Vagina (tissue), 2 donors: ENCODE results near the gene FGFR3. TPM values are rescaled to one million over a fixed set of nuclear protein-coding genes. Genes with fewer than 3 reads are reported as not detected.
A peak's percentile ranks its signal among the peaks of the same experiment; 100 is the strongest.

Experiments used
- DNase-seq, 2 donors: peaks; one replicate each; pipeline ENCODE4 v3.0.0-alpha.2; 2017; ENCODE audit errors: extremely low spot score in 2 of 2
- H3K27ac ChIP-seq: fragments of 200-600 bp; sonication (generic); one replicate; pipeline ENCODE4 v1.5.1; 2019
- H3K27me3 ChIP-seq: fragments of 200-600 bp; sonication (generic); one replicate; pipeline ENCODE4 v1.5.1; 2019
- H3K36me3 ChIP-seq, 2 donors: fragments of 200-600 bp; sonication (generic); one replicate each; pipeline ENCODE4 v1.5.1; 2017 to 2019
- H3K4me1 ChIP-seq: fragments of 200-600 bp; sonication (generic); one replicate; pipeline ENCODE4 v1.5.1; 2019
- H3K4me3 ChIP-seq, 2 donors: fragments of 200-600 bp; sonication (generic); 1 replicate in 1 of 2; 2 replicates in 1 of 2; pipeline ENCODE4 v1.5.1; 2016 to 2019
- H3K9me3 ChIP-seq: fragments of 200-600 bp; sonication (generic); one replicate; pipeline ENCODE4 v1.5.1; 2019
- POLR2A ChIP-seq, 2 donors: fragments of 450-650 bp; IDR thresholded peaks; one replicate each; pipeline ENCODE4 v1.6.1; 2017; ENCODE audit warnings: antibody characterized with exemption in 2 of 2, mild to moderate bottlenecking in 2 of 2, moderate library complexity in 2 of 2
- POLR2AphosphoS5 ChIP-seq, 2 donors: sonication (generic); formaldehyde crosslinking; IDR thresholded peaks; one replicate each; pipeline ENCODE4 v1.9.0; 2017; ENCODE audit warnings: antibody characterized with exemption in 2 of 2, mild to moderate bottlenecking in 2 of 2, low read depth in 1 of 2; ENCODE audit not compliant: insufficient read depth in 1 of 2
- intact Hi-C: fragments of 100-400 bp; cut with DNase I; formaldehyde crosslinking; loops from one replicate; pipeline ENCODE4 v1.15.1; 2023
- total RNA-seq: library from RNA; depleted of rRNA; stranded (reverse); fragments of >200 nt; gene quantifications from one replicate; pipeline ENCODE4 v1.2.3, GENCODE V29; 2016
- TF ChIP-seq, protein P1 (sequence below), 3 experiments: fragments of 450-650 bp in 2 of 3; fragments of 200-600 bp in 1 of 3; sonication (generic) in 1 of 3; IDR thresholded peaks; one replicate each; pipeline ENCODE4 v1.5.1; 2017 to 2019; ENCODE audit warnings: antibody characterized with exemption in 3 of 3, mild to moderate bottlenecking in 2 of 3, moderate library complexity in 2 of 3

Gene FGFR3
- total RNA-seq, 1 donor from 2014 or later = 96.5 TPM

DNA sequence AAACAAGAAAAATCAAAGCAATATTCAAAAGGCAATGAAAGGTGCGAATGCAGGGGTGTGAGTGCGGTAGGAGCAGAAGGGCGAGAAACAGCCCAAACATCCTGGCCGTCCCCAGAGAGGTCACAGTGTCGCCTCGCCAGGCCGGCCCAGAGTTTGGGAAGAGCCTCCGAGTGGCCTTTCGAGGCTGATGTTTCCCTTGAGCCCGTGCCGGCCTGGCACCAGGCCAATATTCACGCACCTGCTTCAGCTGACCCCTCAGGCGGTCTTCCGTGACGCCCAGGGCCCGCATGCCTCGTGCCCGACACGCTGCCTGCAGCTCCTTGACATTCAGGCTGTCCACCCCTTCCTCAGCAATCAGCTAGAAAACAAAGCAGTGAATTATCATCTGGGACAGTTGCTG lies 32.2 kb downstream of the FGFR3 start:
- no peaks in the 10 kb centered on the region for H3K9me3 ChIP-seq
- no peak for TF ChIP-seq POLR2A (IDR thresholded peaks at IDR 0.05)
- no peak for TF ChIP-seq POLR2AphosphoS5 (IDR thresholded peaks at IDR 0.05; ENCODE audit: insufficient read depth in 1 of 2, low read depth in 1 of 2)
- TF ChIP-seq, protein P1, sequence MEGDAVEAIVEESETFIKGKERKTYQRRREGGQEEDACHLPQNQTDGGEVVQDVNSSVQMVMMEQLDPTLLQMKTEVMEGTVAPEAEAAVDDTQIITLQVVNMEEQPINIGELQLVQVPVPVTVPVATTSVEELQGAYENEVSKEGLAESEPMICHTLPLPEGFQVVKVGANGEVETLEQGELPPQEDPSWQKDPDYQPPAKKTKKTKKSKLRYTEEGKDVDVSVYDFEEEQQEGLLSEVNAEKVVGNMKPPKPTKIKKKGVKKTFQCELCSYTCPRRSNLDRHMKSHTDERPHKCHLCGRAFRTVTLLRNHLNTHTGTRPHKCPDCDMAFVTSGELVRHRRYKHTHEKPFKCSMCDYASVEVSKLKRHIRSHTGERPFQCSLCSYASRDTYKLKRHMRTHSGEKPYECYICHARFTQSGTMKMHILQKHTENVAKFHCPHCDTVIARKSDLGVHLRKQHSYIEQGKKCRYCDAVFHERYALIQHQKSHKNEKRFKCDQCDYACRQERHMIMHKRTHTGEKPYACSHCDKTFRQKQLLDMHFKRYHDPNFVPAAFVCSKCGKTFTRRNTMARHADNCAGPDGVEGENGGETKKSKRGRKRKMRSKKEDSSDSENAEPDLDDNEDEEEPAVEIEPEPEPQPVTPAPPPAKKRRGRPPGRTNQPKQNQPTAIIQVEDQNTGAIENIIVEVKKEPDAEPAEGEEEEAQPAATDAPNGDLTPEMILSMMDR (IDR thresholded peaks at IDR 0.05) = no peak
- H3K27me3 ChIP-seq = no peaks in the 10 kb centered on the region
- H3K27ac ChIP-seq = no peak overlapping the region
- DNase-seq = no peak
- intact Hi-C loops = no loop called here
- H3K4me1 ChIP-seq = no peaks in the 10 kb centered on the region
- H3K36me3 ChIP-seq = peaks cover 0 to 38% of the 10 kb centered on the region in 2 donors
- H3K4me3 ChIP-seq = no peak overlapping the region

DNA sequence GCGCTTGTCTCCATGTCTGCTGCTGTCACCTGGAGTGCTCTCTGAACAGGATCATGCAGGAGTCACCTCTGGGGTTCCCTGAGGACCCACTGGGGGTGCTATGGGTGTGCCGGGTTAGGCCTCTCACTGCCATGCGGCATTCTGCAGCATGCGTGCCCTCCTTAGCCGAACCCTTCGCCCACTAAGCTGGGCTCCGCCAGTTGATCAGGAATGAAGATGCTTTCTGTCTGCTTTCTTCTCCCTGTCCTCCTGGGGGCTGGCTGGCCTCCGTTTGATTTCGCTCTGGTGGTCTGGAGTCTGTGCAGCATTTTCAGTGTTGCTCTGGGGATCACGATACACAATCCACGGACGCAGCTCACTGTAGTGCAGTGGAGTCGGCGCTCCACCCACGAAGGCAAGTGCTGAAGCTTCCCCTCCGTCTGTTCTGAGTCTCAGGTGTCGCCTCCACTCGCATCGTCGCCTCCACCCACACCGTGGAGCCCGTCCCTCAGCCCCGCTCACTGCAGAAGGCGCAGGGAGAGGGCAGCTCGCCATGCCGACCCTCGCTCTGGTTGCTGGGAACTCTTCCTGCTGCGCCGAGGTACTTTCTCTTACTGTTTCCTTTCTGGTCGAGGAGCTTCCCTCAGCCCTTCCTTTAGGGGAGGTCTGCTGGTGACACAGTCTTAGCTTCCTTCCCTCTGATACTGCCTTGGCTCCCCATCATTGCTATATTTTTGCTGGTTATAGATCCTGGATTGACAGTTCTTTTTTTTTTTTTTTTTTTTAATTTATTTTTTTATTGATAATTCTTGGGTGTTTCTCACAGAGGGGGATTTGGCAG lies 33.6 kb downstream of the FGFR3 start:
- no peaks in the 10 kb centered on the region for H3K4me1 ChIP-seq
- DNase-seq = peak in 1 of 2 donors; percentile 76
- peaks cover 0 to 49% of the 10 kb centered on the region in 2 donors for H3K36me3 ChIP-seq
- no peak overlapping the region for H3K27ac ChIP-seq
- H3K27me3 ChIP-seq = no peaks in the 10 kb centered on the region
- intact Hi-C loops = no loop called here
- TF ChIP-seq POLR2A (IDR thresholded peaks at IDR 0.05) (no peak), POLR2AphosphoS5 (IDR thresholded peaks at IDR 0.05; ENCODE audit: insufficient read depth in 1 of 2, low read depth in 1 of 2) (no peak)
- TF ChIP-seq, protein P1 (IDR thresholded peaks at IDR 0.05) = no peak
- no peak overlapping the region for H3K4me3 ChIP-seq
- no peaks in the 10 kb centered on the region for H3K9me3 ChIP-seq

DNA sequence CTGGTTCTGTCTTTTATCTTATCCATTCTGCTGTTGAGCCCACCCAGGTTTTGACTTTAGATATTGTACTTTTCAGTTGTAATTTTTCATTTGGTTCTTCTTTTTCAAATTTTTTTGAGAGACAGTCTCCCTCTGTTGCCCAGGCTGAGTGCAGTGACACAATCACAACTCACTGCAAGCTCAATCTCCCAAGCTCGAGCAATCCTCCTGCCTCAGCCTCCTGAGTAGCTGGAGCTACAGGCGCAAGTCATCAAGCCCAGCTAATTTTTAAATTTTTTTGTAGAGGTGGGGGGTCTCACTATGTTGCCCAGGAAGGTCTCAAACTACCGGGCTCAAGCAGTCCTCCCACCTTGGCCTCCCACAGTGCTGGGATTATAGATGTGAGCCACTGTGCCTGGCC lies 37.1 kb downstream of the FGFR3 start:
- DNase-seq = no peak
- no peak overlapping the region for H3K27ac ChIP-seq
- H3K27me3 ChIP-seq = no peaks in the 10 kb centered on the region
- H3K36me3 ChIP-seq = peaks cover 0 to 59% of the 10 kb centered on the region in 2 donors
- no peaks in the 10 kb centered on the region for H3K9me3 ChIP-seq
- no peak overlapping the region for H3K4me3 ChIP-seq
- no peaks in the 10 kb centered on the region for H3K4me1 ChIP-seq
- TF ChIP-seq POLR2AphosphoS5 (IDR thresholded peaks at IDR 0.05; ENCODE audit: insufficient read depth in 1 of 2, low read depth in 1 of 2) (no peak), POLR2A (IDR thresholded peaks at IDR 0.05) (no peak)
- TF ChIP-seq, protein P1 (IDR thresholded peaks at IDR 0.05) = no peak
- intact Hi-C loops = no loop called here

DNA sequence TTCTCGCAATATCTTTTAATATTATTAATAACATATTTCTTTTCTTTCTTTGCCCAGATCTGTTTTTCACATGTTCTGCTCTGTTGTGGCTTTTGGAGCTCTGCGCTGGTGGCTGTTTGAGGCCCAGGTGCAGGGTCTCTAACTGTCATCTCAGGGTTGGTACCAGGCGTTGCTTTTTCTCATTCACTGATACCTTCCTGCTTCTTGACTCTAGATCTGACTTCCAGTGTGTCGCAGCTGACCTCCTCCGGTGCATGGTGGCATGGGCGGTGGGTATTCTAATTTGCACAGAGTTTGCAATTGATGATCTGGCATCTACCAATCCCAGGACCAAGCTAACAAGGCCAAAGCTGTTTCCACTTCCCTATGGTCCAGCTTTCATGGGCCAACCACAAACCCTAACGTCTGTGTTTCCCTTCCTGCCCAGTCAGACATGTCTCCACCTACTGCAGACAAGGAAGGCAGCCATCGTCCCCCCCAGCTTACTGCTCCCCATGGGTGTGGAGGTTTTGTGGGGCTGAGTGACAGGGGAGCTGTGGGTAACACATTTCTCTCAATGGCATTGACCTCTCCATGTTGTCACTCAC lies 37.6 kb downstream of the FGFR3 start:
- intact Hi-C loops = no loop called here
- Histone ChIP-seq H3K9me3 (no peaks in the 10 kb centered on the region), H3K36me3 (peaks cover 0 to 59% of the 10 kb centered on the region in 2 donors), H3K4me3 (no peak overlapping the region), H3K4me1 (no peaks in the 10 kb centered on the region), H3K27ac (no peak overlapping the region), H3K27me3 (no peaks in the 10 kb centered on the region)
- no peak for DNase-seq
- no peak for TF ChIP-seq POLR2AphosphoS5 (IDR thresholded peaks at IDR 0.05; ENCODE audit: insufficient read depth in 1 of 2, low read depth in 1 of 2)
- TF ChIP-seq, protein P1 (IDR thresholded peaks at IDR 0.05) = no peak
- no peak for TF ChIP-seq POLR2A (IDR thresholded peaks at IDR 0.05)

DNA sequence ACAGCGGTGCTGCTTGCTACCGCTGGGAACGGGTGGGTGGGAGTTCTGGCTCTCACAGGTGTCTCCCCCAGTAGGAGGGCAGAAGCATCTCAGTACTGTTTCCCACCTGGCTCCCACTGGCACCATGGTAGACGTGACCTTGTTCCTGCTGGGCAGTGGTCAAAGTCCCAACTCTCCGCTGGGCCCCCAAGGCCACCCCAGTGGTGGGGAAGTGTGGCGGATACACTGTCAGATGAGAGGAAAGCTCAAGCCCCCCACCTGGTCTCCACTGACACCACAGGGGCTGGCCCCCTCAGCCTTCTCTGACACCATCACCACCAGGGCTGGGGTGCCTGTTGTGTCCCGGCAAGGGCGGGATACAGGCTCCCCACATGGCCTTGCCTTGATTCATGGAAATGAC lies 38.2 kb downstream of the FGFR3 start:
- peaks cover 0 to 61% of the 10 kb centered on the region in 2 donors for H3K36me3 ChIP-seq
- intact Hi-C loops = no loop called here

More for the DNA sequence above, 38.2 kb downstream of the FGFR3 start:
- Histone ChIP-seq H3K27me3 (no peaks in the 10 kb centered on the region), H3K4me3 (no peak overlapping the region), H3K9me3 (no peaks in the 10 kb centered on the region), H3K4me1 (no peaks in the 10 kb centered on the region), H3K27ac (no peak overlapping the region)
- TF ChIP-seq POLR2AphosphoS5 (IDR thresholded peaks at IDR 0.05; ENCODE audit: insufficient read depth in 1 of 2, low read depth in 1 of 2) = no peak
- TF ChIP-seq, protein P1 (IDR thresholded peaks at IDR 0.05) = no peak
- TF ChIP-seq POLR2A (IDR thresholded peaks at IDR 0.05) = no peak
- DNase-seq = no peak
